ENCODE measurements around the gene PRR33. TPM values are rescaled to one million over a fixed set of nuclear protein-coding genes. Genes with fewer than 3 reads are reported as not detected.
A peak's percentile ranks its signal among the peaks of the same experiment; 100 is the strongest.
"Not testable (repeated sequence)": the region's sequence is repeated elsewhere in the genome, so short reads cannot be mapped to it uniquely, and the experiment has no call there.

The PRR33 gene
- total and polyA plus RNA-seq, 5 donors, result 0.11 to 0.82 (median 0.25) TPM

DNA sequence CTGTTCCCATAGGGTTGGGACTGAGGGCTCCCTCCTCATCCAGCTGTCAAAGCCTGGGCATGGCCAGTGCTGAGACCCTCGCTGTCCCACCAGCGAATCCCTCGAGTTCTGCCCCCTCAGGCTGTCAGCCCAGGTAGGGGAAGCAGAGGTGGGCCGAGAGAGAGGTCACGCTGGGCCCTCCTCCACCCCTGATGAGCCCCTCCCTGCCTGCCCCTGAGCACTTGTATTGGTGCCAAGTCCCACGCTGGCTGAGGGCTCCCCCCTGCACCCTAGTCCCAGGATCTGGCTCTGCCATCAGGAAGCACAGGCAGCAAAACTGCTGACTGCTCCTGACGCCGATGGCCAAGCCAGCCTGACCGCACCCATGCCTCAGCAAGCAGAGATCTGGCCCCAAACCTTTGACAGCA, 3.3 kb downstream of the PRR33 start:
- H3K27ac ChIP-seq (ENCODE audit: low read length), result no peak overlapping the region
- ATAC-seq (no peak), DNase-seq (peak in 2 of 3 donors; percentile 59 to 65)
- H3K4me3 ChIP-seq (ENCODE audit: low read length), result no peak overlapping the region
- no peaks in the 10 kb centered on the region for H3K27me3 ChIP-seq (ENCODE audit: control insufficient read depth, insufficient read depth)
- WGBS, result 68% methylated on average over 9 of the region's 9 CpGs
- intact Hi-C loops (cut with DNase I), result loop anchor here in 1 of 4 donors (5.0 kb wide), 1 partner anchor 46 kb away; no protein-coding TSS in a partner anchor
- no peaks in the 10 kb centered on the region for H3K9me3 ChIP-seq (ENCODE audit: control insufficient read depth, low read length)
- no peaks in the 10 kb centered on the region for H3K4me1 ChIP-seq (ENCODE audit: control insufficient read depth, insufficient read depth, low read length)

GRCh38 chr11:1887451-1888346, 4.0 kb downstream of the PRR33 start:
- Histone ChIP-seq H3K4me1 (ENCODE audit: control insufficient read depth, insufficient read depth, low read length) (no peaks in the 10 kb centered on the region), H3K27ac (ENCODE audit: low read length) (no peak overlapping the region), H3K4me3 (ENCODE audit: low read length) (no peak overlapping the region), H3K9me3 (ENCODE audit: control insufficient read depth, low read length) (no peaks in the 10 kb centered on the region), H3K27me3 (ENCODE audit: control insufficient read depth, insufficient read depth) (no peaks in the 10 kb centered on the region)
- intact Hi-C loops (cut with DNase I), result loop anchor here in 1 of 4 donors (5.0 kb wide), 1 partner anchor 45 kb away; no protein-coding TSS in a partner anchor
- DNase-seq, result peak in 1 of 3 donors; percentile 40
- ATAC-seq, result no peak
- 87% methylated on average over 11 of the region's 11 CpGs for WGBS

DNA sequence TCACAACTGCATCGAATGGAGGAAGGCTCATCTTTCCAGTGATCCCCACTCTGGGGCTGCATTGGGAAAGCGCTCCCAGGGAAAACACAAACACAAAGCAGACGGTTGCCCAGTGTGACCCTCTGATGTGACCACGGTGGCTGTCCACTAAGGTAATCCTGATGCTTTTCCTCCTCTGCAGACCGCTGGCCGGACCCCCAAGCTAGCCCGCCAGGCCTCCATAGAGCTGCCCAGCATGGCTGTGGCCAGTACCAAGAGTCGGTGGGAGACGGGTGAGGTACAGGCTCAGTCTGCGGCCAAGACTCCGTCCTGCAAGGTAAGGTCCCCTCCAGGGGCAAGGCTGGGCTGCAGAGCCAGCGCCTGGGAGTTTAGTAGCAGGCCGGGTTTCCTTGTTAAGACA, 5.1 kb downstream of the PRR33 start:
- H3K9me3 ChIP-seq (ENCODE audit: control insufficient read depth, low read length); ATAC-seq; H3K27me3 ChIP-seq (ENCODE audit: control insufficient read depth, insufficient read depth); H3K4me3 ChIP-seq (ENCODE audit: low read length); H3K4me1 ChIP-seq (ENCODE audit: control insufficient read depth, insufficient read depth, low read length); H3K27ac ChIP-seq (ENCODE audit: low read length): not testable (repeated sequence)
- 93% methylated on average over 13 of the region's 13 CpGs for WGBS
- intact Hi-C loops (cut with DNase I), result loop anchor here in 1 of 4 donors (5.0 kb wide), 1 partner anchor 44 kb away; no protein-coding TSS in a partner anchor
- peak in 1 of 3 donors; percentile 33 for DNase-seq

DNA sequence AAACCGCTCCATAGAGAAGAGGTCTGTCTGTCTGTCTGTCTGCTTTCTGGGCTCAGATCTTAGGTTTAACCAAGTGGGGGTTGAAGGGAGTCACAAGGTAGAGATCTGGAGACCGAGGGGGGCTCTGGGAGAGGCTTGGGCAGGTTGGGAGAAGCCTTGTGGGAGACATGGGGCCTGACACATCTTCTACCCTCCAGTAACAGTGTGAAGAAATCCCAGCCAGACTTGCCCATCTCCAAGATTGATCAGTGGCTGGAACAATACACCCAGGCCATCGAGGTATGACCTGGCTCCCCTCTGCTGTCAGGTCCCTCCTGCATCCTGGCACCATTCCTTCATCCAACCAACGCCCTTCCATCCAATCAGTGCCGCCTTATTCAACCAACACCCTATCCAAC, 7.4 kb downstream of the PRR33 start:
- H3K9me3 ChIP-seq (ENCODE audit: control insufficient read depth, low read length), result no peaks in the 10 kb centered on the region
- DNase-seq (peak in 1 of 3 donors; percentile 8), ATAC-seq (no peak)
- no peaks in the 10 kb centered on the region for H3K27me3 ChIP-seq (ENCODE audit: control insufficient read depth, insufficient read depth)
- no peak overlapping the region for H3K4me3 ChIP-seq (ENCODE audit: low read length)
- intact Hi-C loops (cut with DNase I), result loop anchor here in 3 of 4 donors (5.0 kb wide), 3 partner anchors 33 to 268 kb away; partner anchors contain the start of gene TNNT3 (in 2 of the 3)
- 96% methylated on average over 5 of the region's 5 CpGs for WGBS
- no peak overlapping the region for H3K27ac ChIP-seq (ENCODE audit: low read length)
- peaks cover 5% of the 10 kb centered on the region for H3K4me1 ChIP-seq (ENCODE audit: control insufficient read depth, insufficient read depth, low read length)

GRCh38 chr11:1883346-1884302, 8.1 kb downstream of the PRR33 start:
- no peak overlapping the region for H3K4me3 ChIP-seq (ENCODE audit: low read length)
- no peaks in the 10 kb centered on the region for H3K9me3 ChIP-seq (ENCODE audit: control insufficient read depth, low read length)
- no peak overlapping the region for H3K27ac ChIP-seq (ENCODE audit: low read length)
- H3K27me3 ChIP-seq (ENCODE audit: control insufficient read depth, insufficient read depth), result no peaks in the 10 kb centered on the region
- H3K4me1 ChIP-seq (ENCODE audit: control insufficient read depth, insufficient read depth, low read length), result peaks cover 5% of the 10 kb centered on the region
- 88% methylated on average over 14 of the region's 14 CpGs for WGBS
- intact Hi-C loops (cut with DNase I), result loop anchor here in 3 of 4 donors (5.0 kb wide), 3 partner anchors 34 to 269 kb away; partner anchors contain the start of gene TNNT3 (in 2 of the 3)
- DNase-seq (peak in 1 of 3 donors; percentile 41), ATAC-seq (no peak)

DNA sequence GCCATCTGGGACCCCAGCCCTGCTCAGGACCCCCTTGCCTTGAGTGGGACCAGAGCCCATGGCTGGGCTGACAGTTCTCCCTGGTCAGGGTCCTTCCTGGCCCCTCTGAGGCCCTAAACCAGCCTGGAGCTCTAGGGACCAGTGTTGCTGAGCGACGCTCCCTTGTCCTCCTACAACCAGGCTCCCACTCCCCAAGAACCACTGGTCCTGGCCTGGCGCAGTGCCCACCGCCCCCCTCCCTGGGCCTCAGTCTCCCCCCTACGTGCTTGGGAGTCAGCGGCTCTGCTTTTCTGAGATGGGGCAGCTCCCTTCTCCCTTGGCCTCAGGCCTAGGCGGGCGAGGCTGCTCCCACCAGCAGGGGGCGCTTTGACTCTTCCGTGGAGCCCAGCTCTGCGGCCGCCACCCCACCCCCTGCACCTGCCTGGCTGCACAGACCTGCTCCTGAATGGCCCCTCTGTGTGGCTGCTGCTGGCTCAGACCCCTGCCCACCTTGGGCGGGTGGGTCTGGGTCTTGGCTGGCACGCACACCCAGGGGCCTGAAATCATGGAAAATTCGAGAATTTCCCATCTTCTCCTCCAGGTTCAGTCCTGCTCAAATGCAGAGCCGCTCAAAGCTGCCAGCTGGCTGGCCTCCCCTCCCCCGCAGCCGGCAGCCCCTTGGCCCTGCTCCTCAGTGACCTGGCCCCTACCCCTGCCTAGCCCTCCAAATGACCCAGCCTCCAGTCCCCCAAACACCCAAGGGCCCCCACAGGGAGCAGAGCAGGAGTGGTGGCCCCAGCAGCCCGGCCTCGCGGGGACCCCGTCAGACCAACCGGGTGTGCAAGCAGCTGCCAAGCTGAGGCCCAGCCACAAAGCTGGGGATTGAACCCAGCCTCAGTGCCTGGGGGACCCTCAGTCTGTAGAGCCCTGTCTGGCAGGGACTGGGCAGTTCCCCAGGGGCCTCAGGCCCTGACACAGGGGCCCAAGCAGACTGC, 9.1 kb downstream of the PRR33 start:
- intact Hi-C loops (cut with DNase I), result loop anchor here in 3 of 4 donors (5.0 kb wide), 3 partner anchors 35 to 270 kb away; partner anchors contain the start of gene TNNT3 (in 2 of the 3)
- peak overlapping the region; percentile 50 for H3K27ac ChIP-seq (ENCODE audit: low read length)
- peak; percentile 85 to 95 (median 95) for DNase-seq
- H3K9me3 ChIP-seq (ENCODE audit: control insufficient read depth, low read length), result no peaks in the 10 kb centered on the region
- ATAC-seq, result peak; percentile 75 to 82
- 31% methylated on average over 23 of the region's 23 CpGs for WGBS
- H3K4me1 ChIP-seq (ENCODE audit: control insufficient read depth, insufficient read depth, low read length), result peaks cover 6% of the 10 kb centered on the region
- no peak overlapping the region for H3K4me3 ChIP-seq (ENCODE audit: low read length)
- H3K27me3 ChIP-seq (ENCODE audit: control insufficient read depth, insufficient read depth), result no peaks in the 10 kb centered on the region

DNA sequence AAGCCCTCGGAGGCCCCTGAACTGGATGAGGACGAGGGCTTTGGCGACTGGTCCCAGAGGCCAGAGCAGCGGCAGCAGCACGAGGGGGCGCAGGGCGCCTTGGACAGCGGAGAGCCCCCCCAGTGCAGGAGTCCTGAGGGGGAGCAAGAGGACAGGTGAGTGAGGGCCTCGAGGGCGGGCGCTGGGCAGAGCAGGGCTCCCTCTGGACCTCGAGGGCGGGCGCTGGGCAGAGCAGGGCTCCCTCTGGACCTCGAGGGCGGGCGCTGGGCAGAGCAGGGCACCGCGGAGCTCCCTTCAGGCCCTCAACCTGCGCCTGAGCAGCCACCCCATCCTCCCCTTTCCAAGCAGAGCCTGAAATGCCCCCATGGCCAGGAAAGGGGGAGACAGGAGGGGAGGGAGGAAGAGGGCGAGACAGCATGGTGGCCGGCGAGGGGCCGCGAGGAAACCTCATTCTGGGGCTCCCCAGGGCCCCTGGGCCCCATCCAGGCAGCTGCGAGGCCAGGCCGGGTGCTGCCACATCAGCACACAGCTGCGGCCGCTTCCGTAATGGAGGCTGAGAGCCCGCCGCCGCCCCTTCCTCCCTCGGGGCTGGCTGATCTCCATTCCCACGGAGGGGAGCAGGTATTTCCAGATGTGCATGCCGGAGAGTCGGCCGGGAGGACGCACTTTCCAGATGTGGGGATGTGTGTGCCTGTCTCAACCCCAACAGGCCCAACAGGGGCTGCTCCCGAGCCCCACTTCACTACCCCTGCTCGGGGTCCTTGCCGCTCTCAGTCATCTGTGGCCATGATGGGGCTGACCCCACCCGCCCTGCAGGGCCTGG, 10.0 kb downstream of the PRR33 start:
- Histone ChIP-seq H3K27me3 (ENCODE audit: control insufficient read depth, insufficient read depth) (no peaks in the 10 kb centered on the region), H3K9me3 (ENCODE audit: control insufficient read depth, low read length) (no peaks in the 10 kb centered on the region), H3K4me1 (ENCODE audit: control insufficient read depth, insufficient read depth, low read length) (peaks cover 7% of the 10 kb centered on the region), H3K4me3 (ENCODE audit: low read length) (no peak overlapping the region), H3K27ac (ENCODE audit: low read length) (peak overlapping the region; percentile 79)
- intact Hi-C loops (cut with DNase I), result loop anchor here in 3 of 4 donors (5.0 kb wide), 3 partner anchors 36 to 271 kb away; partner anchors contain the start of gene TNNT3 (in 2 of the 3)
- ATAC-seq, result peak; percentile 1 to 17
- WGBS, result 55% methylated on average over 43 of the region's 43 CpGs
- peak; percentile 49 to 80 (median 73) for DNase-seq

- Histone ChIP-seq H3K27me3 (ENCODE audit: control insufficient read depth, insufficient read depth) (no peaks in the 10 kb centered on the region), H3K27ac (ENCODE audit: low read length) (peak overlapping the region; percentile 79), H3K4me1 (ENCODE audit: control insufficient read depth, insufficient read depth, low read length) (peaks cover 7% of the 10 kb centered on the region), H3K4me3 (ENCODE audit: low read length) (no peak overlapping the region), H3K9me3 (ENCODE audit: control insufficient read depth, low read length) (no peaks in the 10 kb centered on the region)
- ATAC-seq (peak; percentile 1 to 3), DNase-seq (no peak)
- WGBS, result 61% methylated on average over 9 of the region's 9 CpGs
- intact Hi-C loops (cut with DNase I), result loop anchor here in 3 of 4 donors (5.0 kb wide), 3 partner anchors 36 to 271 kb away; partner anchors contain the start of gene TNNT3 (in 2 of the 3)
These were observed 10.8 kb downstream of the PRR33 start for GRCh38 chr11:1880746-1881441.

Data from right cardiac atrium (tissue), 5 donors.